HG03135 (cell line): Measurements from ENCODE around the gene CLNK.
A peak's percentile ranks its signal among the peaks of the same experiment; 100 is the strongest.
"Not testable (repeated sequence)": the region's sequence is repeated elsewhere in the genome, so short reads cannot be mapped to it uniquely, and the experiment has no call there.

Experiments used
- ATAC-seq: cut with Tn5 transposase; IDR thresholded peaks from one replicate; pipeline ENCODE4 v1.9.1; 2021; ENCODE audit warnings: mild to moderate bottlenecking, moderate library complexity; ENCODE audit not compliant: unreplicated experiment

CLNK gene

DNA sequence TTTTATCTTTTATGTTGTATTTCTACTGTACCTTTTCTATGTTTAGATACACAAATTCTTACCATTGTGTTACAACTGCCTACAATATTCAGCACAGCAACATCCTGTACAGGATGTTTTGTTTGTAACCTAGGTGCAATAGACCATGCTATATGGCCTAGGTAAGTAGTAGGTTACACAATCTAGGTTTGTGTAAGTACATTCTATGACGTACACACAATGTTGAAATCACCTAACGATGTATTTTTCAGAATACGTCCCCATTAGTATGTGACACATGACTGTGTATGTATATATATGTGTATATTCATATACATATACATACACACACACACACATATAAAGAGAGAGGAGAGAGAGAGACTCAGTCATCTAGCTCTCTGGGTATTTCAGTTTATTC, 103.5 kb downstream of the CLNK start:
- no peak for ATAC-seq

DNA sequence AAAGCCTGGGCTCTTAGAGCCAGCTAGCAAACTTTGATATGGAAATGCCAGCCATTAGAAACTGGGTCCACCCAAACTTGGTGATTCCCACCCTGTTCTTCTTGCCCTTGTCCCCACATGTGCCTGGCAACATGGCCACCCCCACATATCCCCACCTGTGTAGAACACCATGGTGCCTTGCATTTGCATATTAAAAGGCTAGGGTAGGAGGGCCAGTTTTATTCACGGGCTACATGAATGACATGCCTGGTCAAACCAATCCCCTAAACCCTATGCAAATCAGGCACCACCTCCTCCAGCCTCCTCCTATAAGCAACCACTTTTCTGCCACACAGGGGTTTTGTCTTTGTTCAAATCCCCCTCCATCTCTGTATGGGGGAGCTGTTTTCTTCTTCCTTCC, 104.9 kb downstream of the CLNK start:
- no peak for ATAC-seq

DNA sequence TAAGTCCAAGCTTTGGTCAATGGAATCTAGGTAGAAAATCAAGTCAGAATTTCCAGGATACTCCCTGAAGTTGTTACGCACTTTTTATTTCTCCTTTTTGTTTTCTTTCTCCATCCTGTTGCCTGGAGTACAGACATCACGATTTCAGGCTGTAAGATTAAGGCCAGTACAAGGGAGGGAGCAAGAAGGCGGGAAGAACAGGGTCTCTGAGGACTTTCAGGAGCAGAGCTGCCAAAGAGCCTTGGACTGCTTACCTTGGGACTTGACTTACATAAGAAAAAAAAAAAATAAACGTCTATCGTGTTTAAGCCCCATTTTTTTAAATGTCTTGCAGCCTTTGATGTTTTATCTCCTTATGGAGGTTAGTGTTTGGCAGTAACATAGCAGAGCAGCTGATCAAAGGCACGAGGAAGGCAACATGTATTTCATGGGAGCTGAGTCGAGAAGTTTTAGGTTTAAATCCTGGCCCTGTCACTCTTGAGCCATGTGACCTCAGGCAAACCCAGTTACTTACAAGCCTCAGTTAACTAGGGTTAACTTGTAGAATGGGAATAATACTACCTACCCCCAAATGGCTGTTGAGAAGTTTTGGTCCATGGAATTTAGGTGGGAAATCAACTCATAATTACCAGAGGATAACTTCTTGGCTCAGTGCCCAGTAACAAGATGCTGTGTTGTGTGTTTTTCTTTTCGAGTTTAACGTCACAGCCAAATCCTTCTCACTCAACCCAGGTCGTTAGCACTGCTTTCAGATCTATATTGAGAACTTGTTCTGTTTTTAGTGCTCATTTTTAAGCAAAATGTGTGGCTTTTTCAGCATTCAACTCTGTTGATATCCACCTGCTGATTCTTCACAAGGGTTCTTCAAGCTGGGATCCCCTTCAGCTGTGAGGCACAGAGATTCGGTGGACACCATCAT, 106.8 kb downstream of the CLNK start:
- peak; percentile 58 for ATAC-seq

DNA sequence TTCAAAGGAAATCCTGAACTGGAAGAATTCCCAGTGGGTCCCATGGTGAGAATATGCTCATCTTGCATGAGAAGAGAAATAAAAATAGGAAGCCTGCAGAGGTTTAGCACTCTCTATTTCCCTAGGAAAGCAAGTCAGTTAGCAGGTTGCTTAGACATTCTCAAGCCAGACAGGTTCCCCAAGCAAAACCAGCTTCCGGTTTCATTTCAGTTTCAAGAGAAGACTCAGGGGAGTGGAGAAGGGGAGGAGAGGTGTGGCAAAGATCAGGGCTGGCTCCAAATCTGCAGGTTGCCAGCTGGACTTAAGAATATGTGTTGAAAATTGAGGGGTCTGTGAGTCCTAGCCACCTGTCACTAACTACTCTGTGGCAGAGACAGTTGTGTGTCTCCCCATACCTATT, 107.5 kb downstream of the CLNK start:
- ATAC-seq: peak; percentile 59

DNA sequence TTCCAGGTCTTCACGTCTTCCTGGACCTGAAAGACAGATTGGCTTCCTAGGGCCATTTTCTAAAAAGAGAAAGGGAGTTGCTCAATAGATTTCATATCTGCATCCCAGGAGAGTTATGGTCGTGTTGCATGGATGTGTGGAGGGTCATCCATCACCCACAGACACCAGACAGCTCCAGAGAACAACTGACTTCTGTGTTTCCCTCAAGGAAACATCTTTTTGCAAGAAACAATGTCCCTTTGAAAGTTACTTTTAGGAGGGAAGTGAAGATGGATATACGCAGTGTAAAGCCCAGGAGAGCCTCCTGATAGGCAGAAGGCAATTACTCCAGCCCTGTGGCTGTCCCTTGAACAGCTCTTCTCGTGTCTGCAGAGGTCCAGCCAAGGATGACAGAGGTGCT, 108.3 kb downstream of the CLNK start:
- no peak for ATAC-seq

DNA sequence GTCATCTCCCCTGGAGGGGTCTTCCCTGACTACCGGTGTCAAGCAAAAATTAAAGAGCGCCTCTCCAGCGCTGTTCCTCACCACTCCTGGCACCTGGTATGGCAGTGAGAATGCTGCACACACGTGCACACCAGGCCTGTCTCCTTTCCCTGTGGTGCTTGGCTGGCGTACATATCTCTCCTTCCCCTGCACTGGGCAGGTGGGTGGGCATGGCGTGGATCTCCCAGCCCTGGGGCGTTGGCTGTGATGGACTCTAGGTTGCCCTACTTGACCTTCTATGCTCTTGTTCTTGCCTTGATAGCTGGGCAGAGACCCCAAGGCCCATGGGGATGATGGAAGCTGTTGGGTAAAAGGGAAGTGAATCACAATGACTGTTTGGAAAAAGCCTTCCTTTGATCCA, 109.2 kb downstream of the CLNK start:
- ATAC-seq: no peak

DNA sequence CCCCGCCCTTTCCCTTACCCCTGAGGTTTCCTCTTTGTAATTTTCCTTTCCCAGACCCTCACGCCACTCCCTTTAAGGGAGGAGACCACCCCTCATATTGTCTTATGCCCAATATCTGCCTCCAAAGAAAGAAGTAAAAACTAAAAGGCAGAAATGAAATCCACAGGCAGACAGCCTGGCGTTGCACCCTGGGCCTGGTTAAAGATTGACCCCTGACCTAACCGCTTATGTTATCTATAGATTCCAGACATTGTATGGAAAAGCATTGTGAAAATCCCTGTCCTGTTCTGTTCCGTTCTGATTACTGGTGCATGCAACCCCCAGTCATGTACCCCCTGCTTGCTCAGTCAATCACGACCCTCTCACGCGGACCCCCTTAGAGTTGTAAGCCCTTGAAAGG, 110.0 kb downstream of the CLNK start:
- not testable (repeated sequence) for ATAC-seq

DNA sequence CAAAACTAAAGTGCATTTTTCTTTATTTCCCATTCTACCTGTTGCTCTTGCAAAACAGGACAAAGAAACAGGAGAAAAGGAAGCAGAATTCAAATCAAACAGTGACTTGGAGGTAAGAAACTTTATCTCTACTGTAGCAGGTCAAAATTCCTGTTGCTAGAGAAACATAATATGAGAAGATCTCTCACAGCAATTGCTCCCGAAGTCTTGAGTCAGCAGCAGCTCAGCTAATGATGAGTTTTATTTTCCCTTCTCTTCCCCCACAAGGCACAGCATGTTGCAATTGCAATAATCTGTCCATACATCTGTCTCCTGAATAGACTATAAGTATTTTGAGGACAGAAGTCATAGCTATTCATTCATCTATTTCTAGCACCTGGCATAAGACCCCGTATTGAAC, 112.7 kb downstream of the CLNK start:
- no peak for ATAC-seq

DNA sequence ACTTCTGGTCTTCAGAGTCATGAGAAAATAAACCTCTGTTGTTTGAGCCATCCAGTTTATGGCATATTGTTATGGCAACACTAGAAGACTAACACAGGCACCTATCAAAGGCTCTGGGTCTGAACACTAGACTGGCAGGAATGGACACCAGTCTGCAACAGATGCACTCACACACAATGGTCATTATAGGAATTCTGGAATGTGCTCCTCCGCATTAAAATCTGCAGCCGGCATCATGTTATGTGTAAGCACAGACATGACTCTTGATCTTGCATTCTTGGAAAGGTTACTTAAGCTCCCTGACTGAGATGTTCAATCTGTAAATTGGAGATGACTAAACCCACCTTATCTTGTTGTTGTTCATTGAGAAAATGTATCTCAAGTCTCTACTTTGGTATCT, 115.1 kb downstream of the CLNK start:
- no peak for ATAC-seq

DNA sequence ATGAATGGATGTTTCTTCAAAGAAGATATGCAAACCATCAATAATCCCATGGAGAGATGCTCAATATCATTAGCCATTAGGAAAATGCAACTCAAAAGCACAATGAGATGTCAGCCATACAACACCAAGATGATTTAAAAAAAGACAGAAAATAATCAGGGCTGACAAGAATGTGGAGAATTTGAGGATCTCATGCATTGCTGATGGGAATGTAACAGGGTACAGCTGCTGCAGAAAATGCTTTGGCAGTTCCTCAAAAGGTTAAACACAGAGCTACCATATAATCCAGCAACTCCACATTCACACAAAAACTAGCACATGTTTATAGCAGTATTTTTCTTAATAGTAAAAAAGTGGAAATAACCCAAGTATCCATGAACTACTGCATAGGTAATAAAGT, 116.8 kb downstream of the CLNK start:
- no peak for ATAC-seq

DNA sequence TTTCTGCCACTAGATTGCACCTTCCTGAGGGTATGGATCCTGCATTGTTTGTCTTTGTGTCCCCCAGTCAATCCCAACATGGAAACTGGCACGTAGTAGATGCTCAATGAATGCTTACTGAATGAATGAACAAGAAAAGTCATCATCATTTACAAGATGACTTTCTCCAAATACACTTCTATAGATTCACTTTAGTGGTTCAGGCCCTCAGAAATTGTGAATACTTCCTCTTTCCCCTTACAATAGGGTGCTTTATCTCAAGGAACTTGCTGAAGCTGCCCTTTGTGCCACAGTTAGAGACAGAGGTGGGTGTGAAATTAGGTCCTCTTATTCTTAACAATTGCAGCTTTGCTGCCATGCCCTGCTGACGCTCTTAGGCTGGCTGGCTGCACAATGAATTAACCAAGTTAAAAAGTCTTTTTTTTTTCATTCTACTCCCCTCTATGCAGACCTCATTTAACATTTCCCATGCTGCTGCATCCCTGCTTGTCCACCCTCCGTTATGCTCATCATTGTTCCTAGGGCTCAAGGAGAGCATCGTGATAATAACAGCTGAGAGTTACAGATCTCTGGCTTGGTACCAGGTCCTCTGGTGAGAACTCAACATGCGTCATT, 119.3 kb downstream of the CLNK start:
- ATAC-seq: no peak

DNA sequence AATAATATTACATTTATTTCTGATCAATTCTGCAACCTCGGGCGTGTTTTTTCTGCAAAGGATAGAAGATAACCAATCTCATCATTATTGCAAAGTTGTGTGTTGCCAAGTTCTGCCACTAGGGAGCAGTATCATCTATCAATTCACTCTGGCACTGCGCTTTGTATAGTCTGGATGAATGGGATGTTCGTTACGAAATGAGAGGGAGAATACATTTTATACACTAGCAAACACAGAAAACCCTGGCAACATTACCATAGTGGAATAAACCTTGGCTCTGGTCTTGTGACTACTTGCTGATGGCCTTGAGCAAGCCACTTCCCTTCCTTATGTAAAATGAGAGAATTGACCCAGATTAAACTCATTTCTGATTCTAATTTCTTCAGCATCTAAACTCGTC, 129.9 kb downstream of the CLNK start:
- ATAC-seq: no peak

DNA sequence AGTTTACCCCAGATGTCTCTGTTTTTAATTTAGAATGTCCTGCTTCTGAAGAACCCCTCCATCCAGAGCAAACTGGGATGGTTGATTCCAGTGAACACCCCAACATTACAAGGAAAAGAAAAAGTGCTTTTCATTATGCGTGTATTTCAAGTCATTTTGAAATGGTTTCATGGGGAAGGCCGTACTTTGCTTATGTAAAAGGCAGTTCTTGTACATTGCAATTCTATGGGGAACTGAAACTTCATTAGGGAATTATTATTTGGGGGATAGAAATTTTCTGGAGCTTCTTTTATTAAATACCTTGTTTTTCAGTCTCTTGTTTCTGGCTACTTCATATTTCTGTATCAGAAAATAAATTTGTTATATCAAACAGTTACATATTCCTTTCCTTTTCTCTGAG, 130.4 kb downstream of the CLNK start:
- no peak for ATAC-seq

DNA sequence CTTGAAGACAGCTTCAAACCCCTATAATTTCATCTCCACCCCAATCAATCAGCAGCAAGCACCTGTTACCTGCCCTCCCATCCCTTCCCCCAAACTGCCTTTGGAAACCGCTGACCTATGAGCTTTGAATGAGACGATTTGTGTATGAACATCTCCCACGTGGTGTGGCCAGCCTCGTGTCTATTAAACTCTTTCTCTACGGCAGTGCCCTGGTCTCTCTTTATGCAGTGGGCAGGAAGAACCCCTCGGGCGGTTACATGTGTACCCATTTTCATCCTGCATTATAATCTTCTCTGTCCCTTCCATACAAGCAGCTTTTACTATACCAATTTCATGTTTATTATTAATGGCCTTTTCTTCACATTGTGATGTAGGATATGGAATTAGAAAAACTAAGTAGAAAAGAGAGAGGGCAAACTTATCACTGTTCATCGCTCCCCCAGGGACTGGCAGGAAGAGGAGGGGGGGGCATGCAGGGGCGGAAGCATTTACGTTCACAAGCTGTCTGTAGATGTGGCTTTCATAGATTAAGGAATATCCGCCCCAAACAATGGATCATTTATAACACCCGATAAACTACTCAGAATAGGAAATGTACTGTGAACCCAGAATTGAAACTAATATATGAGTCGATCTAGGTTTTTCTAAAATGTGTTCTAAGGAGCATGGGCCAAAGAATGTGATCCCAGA, 131.8 kb downstream of the CLNK start:
- no peak for ATAC-seq

DNA sequence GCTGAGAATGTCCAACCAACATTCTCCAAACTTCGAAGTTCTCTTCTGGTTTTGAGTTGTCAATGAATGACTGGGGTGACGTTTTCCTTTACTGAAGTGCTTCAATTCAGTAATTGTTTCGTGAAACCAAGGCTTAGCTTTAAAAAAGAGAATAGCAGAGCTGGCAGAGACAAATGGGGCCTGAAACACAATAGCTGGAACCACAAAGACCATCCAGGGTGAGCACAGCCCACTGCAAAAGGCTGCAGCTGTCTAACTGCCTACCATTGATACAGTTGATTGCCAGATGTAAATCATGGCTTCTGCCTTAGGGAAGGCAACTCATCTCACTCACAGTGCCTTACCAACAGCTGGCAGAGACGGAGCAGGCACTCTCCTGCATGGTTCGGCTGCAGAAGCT, 148.7 kb downstream of the CLNK start:
- ATAC-seq: no peak

DNA sequence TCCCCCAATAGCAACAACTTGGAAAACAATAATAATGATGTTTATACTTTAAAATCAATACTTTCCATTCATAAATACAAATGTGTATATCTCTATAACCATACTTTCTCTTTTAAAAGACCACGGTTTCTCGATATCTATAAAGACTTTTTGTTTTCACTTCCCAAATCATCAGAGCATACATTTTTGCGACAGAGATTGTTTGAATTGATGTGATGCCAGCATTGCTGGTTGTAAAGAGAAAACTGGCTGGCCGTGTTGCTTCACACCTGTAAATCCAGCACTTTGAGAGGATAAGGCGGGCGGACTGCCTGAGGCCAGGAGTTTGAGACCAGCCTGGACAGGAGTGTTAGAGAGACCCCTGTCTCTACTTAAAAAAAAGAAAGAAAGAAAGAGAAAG, 149.7 kb downstream of the CLNK start:
- peak; percentile 55 for ATAC-seq

DNA sequence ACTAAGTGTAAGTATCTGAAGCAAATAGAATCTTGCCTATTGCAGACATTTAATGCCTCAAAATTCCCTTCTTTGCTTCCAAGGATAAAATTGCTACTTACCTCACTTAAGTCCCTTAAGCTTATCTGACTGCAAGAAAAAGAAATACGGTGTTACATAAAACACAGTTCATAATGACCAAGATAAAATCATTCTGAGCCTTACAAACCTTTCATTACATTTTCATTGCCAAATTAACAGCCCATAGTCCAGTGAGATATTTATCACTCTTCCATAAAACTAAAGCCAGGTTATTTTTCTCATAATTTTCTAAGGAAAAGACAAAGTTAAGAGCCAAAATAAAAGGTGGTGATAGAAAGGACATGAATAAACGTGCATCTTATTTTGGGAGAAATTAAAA, 152.4 kb downstream of the CLNK start:
- ATAC-seq: no peak

DNA sequence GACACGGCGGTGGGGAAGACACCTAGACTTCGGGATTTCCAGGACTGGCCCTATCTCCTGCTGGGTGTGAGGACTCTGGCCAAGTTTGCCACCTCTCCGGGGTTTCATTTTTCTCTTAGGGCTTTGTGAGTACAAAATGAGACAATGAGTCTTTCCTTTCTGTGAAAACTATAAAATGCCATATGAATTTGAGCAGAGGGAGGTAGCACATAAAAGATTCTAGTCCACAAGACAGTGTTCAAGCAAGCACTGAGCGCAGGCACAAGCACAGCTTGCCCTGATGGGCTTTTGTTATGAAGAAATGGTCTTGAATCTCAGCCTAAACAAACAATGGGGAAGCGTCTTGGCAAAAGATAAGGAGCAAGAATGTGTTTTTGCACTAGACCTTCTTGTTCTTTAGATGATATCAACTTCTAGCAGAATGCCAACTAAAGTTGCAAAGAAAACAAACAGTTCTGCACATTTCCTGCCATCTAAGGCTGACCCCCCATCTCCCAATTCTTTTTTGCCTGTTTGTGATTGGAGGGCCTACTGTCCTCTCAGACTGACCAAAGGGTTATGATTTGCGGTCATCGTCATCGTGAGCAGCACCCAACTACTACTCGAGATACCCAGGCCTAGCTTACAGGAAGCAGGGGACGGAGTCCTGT, 154.3 kb downstream of the CLNK start:
- no peak for ATAC-seq

DNA sequence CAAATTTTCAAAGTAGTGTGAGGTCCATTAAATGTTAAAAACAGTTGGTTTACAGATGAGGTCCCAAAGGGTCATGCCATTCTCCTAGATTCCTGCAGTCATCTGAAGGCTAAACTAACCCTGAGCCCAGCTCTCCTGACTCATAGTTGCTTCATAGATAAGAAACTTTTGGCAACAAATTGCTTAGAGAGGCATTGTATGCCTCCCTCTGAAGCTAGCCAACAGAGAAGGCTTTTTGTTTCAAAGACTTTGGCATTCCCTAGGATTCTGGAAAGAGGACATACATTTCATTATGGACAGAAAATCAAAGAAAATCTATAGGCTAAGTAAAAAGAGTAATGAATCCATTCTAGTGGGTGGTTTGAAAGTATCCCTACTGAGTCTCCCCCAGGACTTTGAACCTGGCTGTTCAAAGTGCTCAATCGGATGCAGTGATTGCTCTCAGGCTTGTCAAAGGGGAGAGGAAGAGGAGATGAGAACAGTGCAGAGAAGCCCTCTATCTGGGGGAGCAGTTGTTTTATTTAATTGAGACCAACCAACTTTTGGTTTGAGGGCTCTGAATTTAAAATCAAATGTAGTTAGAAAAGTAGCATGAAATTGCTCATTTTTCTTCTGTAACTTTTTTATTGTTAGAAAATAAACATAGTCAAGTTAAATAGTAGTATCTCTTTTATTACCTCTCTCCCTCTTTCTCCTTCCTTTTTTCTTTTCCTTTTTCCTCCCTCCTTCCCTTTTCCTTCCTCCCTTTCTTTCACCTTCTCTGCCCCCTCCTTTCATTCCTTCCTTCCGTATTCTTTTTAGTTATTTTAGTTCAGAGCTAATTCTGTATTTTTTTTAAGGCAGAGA, 155.1 kb downstream of the CLNK start:
- ATAC-seq: no peak

DNA sequence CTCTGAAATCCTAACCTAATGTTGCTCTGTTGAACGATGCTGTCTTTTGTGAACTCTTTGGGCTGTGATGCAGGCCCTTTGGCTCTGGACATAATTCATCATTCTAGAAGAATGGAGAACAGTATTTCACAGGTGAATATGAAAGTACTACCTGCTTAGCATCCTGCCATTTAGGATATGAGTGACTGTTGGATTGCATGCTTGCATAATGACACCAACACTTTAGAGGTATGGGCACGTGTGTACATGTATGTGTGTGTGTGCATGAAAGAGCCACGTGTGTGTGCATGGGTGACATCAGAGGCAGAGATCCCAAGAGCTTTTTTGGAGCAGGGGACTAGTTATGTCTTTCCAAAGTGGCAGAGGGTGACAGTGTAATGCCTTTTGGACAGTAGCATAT, 157.1 kb downstream of the CLNK start:
- no peak for ATAC-seq
